OCI-LY1 (cell line): ENCODE results near the gene MTFMT.

Source experiments
- CTCF ChIP-seq: fragments of 200-600 bp; sonication (generic), shearing (Covaris generic); IDR thresholded peaks from 2 replicates; pipeline ENCODE4 v1.5.1; 2017; ENCODE audit warnings: mild to moderate bottlenecking, antibody characterized with exemption, low read length, moderate library complexity, mixed read lengths
- EZH2 ChIP-seq: fragments of 200-600 bp; sonication (generic), shearing (Covaris generic); IDR thresholded peaks from 2 replicates; pipeline ENCODE4 v1.8.0; 2017; ENCODE audit warnings: borderline replicate concordance, mixed run types, mild to moderate bottlenecking, antibody characterized with exemption, low read length, moderate library complexity, mixed read lengths

GRCh38 chr15:65038836-65039235, 9.4 kb upstream of the MTFMT start:
- TF ChIP-seq CTCF (no peak), EZH2 (no peak)
